Parathyroid adenoma (tissue), 2 donors: ENCODE data around the gene MATN3.

Experiments used
- H2AFZ ChIP-seq: fragments of 300-600 bp; sonication (generic); one replicate; pipeline ENCODE4 v1.7.0; 2017; ENCODE audit warnings: antibody characterized with exemption, mild to moderate bottlenecking
- H3K27ac ChIP-seq: fragments of 300-600 bp; sonication (generic); one replicate; pipeline ENCODE4 v1.7.0; 2017
- H3K27me3 ChIP-seq: fragments of 300-600 bp; sonication (generic); one replicate; pipeline ENCODE4 v1.7.0; 2017; ENCODE audit warnings: low read length; ENCODE audit not compliant: control insufficient read depth, insufficient read depth
- H3K36me3 ChIP-seq: fragments of 300-600 bp; sonication (generic); one replicate; pipeline ENCODE4 v1.7.0; 2017; ENCODE audit warnings: low read length; ENCODE audit not compliant: control insufficient read depth, insufficient read depth
- H3K4me1 ChIP-seq: fragments of 300-600 bp; sonication (generic); one replicate; pipeline ENCODE4 v1.7.0; 2017; ENCODE audit warnings: control low read depth
- H3K4me2 ChIP-seq: fragments of 300-600 bp; sonication (generic); one replicate; pipeline ENCODE4 v1.7.0; 2017; ENCODE audit warnings: low read length
- H3K4me3 ChIP-seq: fragments of 300-600 bp; sonication (generic); one replicate; pipeline ENCODE4 v1.7.0; 2017; ENCODE audit warnings: low read depth, low read length
- H3K79me2 ChIP-seq: fragments of 300-600 bp; sonication (generic); one replicate; pipeline ENCODE4 v1.7.0; 2017; ENCODE audit warnings: control low read depth
- H3K9ac ChIP-seq: fragments of 300-600 bp; sonication (generic); one replicate; pipeline ENCODE4 v1.7.0; 2017; ENCODE audit warnings: mild to moderate bottlenecking
- H3K9me3 ChIP-seq: fragments of 300-600 bp; sonication (generic); one replicate; pipeline ENCODE4 v1.7.0; 2017; ENCODE audit warnings: low read length; ENCODE audit not compliant: control insufficient read depth
- TF ChIP-seq, protein P1 (sequence below): fragments of 300-600 bp; sonication (generic); IDR thresholded peaks from one replicate; pipeline ENCODE4 v1.7.0; 2017; ENCODE audit warnings: antibody characterized with exemption, mild to moderate bottlenecking
- donor health status: primary hyperparathyroidism.

The MATN3 gene

DNA sequence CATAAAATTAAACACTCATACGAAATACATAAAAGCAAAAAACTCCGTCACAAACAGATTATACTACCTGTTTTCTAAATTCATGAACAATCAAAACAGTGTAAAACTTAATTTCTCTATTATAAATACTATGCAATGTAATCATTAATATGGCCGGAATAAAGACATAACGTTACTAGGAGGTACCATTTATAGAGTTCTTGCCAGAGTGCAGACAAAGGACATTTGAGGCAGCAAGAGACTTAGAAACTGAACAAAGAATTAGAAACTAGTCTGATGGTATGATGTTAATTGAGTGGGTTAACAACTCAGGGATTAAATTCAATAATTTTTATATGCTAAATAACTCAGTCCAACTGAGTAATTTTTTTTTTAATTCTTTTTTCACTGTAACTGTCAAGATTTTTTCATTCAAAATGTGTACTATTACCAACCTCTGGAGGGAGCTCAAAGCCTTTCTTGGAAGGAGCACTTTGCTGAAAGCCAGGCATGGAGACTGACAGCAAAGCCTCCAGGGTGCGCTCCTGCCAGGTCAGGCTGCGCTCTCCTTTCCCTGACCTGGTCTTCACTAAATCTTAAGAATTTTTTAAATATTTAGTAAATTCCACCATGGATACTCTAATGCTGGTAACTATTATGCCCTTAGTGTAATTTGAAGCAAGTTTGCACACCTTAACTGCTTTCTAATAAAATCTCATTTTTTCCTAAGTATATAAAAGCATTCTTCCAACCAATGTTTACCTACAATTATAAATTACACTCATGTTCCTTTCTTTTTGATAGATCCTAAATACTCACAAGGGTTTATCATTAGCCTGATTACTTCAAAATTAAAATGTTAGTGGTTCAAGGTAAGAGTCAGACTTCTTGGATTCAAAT, 56.7 kb downstream of the MATN3 start:
- Histone ChIP-seq H3K36me3 (no peaks in the 10 kb centered on the region), H3K9ac (no peak overlapping the region), H3K27ac (no peak overlapping the region), H3K4me1 (no peaks in the 10 kb centered on the region), H3K79me2 (no peaks in the 10 kb centered on the region), H3K4me2 (no peak overlapping the region), H3K27me3 (no peaks in the 10 kb centered on the region), H3K4me3 (no peak overlapping the region), H3K9me3 (no peaks in the 10 kb centered on the region), H2AFZ (no peak overlapping the region)
- TF ChIP-seq, protein P1, sequence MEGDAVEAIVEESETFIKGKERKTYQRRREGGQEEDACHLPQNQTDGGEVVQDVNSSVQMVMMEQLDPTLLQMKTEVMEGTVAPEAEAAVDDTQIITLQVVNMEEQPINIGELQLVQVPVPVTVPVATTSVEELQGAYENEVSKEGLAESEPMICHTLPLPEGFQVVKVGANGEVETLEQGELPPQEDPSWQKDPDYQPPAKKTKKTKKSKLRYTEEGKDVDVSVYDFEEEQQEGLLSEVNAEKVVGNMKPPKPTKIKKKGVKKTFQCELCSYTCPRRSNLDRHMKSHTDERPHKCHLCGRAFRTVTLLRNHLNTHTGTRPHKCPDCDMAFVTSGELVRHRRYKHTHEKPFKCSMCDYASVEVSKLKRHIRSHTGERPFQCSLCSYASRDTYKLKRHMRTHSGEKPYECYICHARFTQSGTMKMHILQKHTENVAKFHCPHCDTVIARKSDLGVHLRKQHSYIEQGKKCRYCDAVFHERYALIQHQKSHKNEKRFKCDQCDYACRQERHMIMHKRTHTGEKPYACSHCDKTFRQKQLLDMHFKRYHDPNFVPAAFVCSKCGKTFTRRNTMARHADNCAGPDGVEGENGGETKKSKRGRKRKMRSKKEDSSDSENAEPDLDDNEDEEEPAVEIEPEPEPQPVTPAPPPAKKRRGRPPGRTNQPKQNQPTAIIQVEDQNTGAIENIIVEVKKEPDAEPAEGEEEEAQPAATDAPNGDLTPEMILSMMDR, result peak; percentile 75

DNA sequence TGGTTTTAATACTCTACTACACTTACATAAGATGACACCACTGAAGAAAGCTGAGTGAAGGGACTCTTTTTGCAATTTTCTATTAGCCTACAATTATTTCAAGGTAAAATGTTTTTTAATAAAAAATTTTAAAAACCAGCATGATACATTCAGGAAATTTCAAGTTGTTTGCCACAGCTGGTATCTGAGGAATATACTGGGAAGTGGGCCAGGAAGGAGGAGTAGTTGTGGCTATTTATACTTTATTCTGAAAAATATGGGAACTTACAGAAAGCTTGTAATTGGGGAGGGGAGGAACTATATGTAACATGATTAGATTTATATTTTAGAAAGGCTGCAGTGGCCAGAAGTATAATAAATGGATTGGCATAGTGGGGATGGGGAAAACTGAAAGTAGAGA, 63.4 kb downstream of the MATN3 start:
- no peaks in the 10 kb centered on the region for H3K4me1 ChIP-seq
- H3K9ac ChIP-seq, result no peak overlapping the region
- no peak overlapping the region for H3K4me3 ChIP-seq
- no peak overlapping the region for H2AFZ ChIP-seq
- H3K27me3 ChIP-seq, result no peaks in the 10 kb centered on the region
- TF ChIP-seq, protein P1, result no peak
- no peaks in the 10 kb centered on the region for H3K9me3 ChIP-seq
- no peaks in the 10 kb centered on the region for H3K79me2 ChIP-seq
- no peak overlapping the region for H3K27ac ChIP-seq
- no peak overlapping the region for H3K4me2 ChIP-seq
- no peaks in the 10 kb centered on the region for H3K36me3 ChIP-seq

GRCh38 chr2:19947184-19947940, 65.1 kb downstream of the MATN3 start:
- Histone ChIP-seq H3K27me3 (no peaks in the 10 kb centered on the region), H2AFZ (no peak overlapping the region), H3K4me3 (no peak overlapping the region), H3K9ac (no peak overlapping the region), H3K4me2 (no peak overlapping the region), H3K79me2 (no peaks in the 10 kb centered on the region), H3K36me3 (no peaks in the 10 kb centered on the region), H3K27ac (no peak overlapping the region), H3K9me3 (no peaks in the 10 kb centered on the region), H3K4me1 (no peaks in the 10 kb centered on the region)
- TF ChIP-seq, protein P1, result no peak

GRCh38 chr2:19944205-19944845, 68.1 kb downstream of the MATN3 start:
- TF ChIP-seq, protein P1, result no peak
- Histone ChIP-seq H3K9ac (no peak overlapping the region), H3K4me3 (no peak overlapping the region), H2AFZ (no peak overlapping the region), H3K4me2 (no peak overlapping the region), H3K27me3 (no peaks in the 10 kb centered on the region), H3K27ac (no peak overlapping the region), H3K4me1 (no peaks in the 10 kb centered on the region), H3K36me3 (no peaks in the 10 kb centered on the region), H3K9me3 (no peaks in the 10 kb centered on the region), H3K79me2 (no peaks in the 10 kb centered on the region)
